Mesenchymal stem cell (in vitro differentiated cells and primary cell): ENCODE data around the gene IQUB.

Source experiments
- DNase-seq: peaks from one replicate; pipeline ENCODE4 v3.0.0-alpha.2; 2013
- H2AFZ ChIP-seq: one replicate; pipeline ENCODE4 v1.6.1; 2013; ENCODE audit warnings: low read depth, mild to moderate bottlenecking, control low read depth, inconsistent platforms, low read length, moderate library complexity
- H2AK5ac ChIP-seq: 2 replicates; pipeline ENCODE4 v1.6.1; 2013; ENCODE audit warnings: low read length, moderate library complexity, mild to moderate bottlenecking, inconsistent platforms; ENCODE audit not compliant: severe bottlenecking
- H2BK120ac ChIP-seq: one replicate; pipeline ENCODE4 v1.6.1; 2013; ENCODE audit warnings: low read depth, mild to moderate bottlenecking, inconsistent platforms, low read length, moderate library complexity
- H2BK12ac ChIP-seq, 2 experiments: one replicate each; pipeline ENCODE4 v1.6.1; 2013; ENCODE audit warnings: inconsistent platforms in 2 of 2, low read length in 2 of 2, mild to moderate bottlenecking in 2 of 2, moderate library complexity in 2 of 2, control low read depth in 1 of 2
- H2BK15ac ChIP-seq: one replicate; pipeline ENCODE4 v1.6.1; 2013; ENCODE audit warnings: mild to moderate bottlenecking, low read depth, inconsistent platforms; ENCODE audit not compliant: poor library complexity, severe bottlenecking
- H2BK5ac ChIP-seq: 2 replicates; pipeline ENCODE4 v1.6.1; 2013; ENCODE audit warnings: low read depth, mild to moderate bottlenecking, low read length, control low read depth, inconsistent platforms; ENCODE audit not compliant: poor library complexity, severe bottlenecking
- H3K14ac ChIP-seq, 2 experiments: one replicate each; pipeline ENCODE4 v1.6.1; 2013; ENCODE audit warnings: inconsistent platforms in 2 of 2, low read length in 2 of 2, control low read depth in 1 of 2, mild to moderate bottlenecking in 1 of 2, moderate library complexity in 1 of 2
- H3K18ac ChIP-seq, 2 experiments: one replicate each; pipeline ENCODE4 v1.6.1; 2013; ENCODE audit warnings: inconsistent platforms in 2 of 2, low read length in 2 of 2, control low read depth in 1 of 2, low read depth in 1 of 2, mild to moderate bottlenecking in 1 of 2
- H3K23ac ChIP-seq, 2 experiments: one replicate each; pipeline ENCODE4 v1.6.1; 2013; ENCODE audit warnings: inconsistent platforms in 2 of 2, low read length in 2 of 2, mild to moderate bottlenecking in 2 of 2, moderate library complexity in 2 of 2, control low read depth in 1 of 2
- H3K27ac ChIP-seq: 2 replicates; pipeline ENCODE4 v1.5.1; 2013; ENCODE audit warnings: mild to moderate bottlenecking, moderate library complexity, low read length, control low read depth, inconsistent platforms; ENCODE audit not compliant: poor library complexity, severe bottlenecking
- H3K27me3 ChIP-seq, 2 experiments: 2 replicates each; pipeline versions ENCODE4 v1.6.1 to v1.7.0; 2013; ENCODE audit warnings: low read length in 2 of 2, mild to moderate bottlenecking in 2 of 2, moderate library complexity in 2 of 2, control low read depth in 1 of 2, inconsistent platforms in 1 of 2; ENCODE audit not compliant: control insufficient read depth in 1 of 2, insufficient read depth in 1 of 2
- H3K36me3 ChIP-seq, 2 experiments: 2 replicates each; pipeline versions ENCODE4 v1.6.1 to v1.7.0; 2013; ENCODE audit warnings: low read length in 2 of 2, control low read depth in 1 of 2, inconsistent platforms in 1 of 2, low read depth in 1 of 2, mild to moderate bottlenecking in 1 of 2; ENCODE audit not compliant: insufficient read depth in 2 of 2, control insufficient read depth in 1 of 2
- H3K4ac ChIP-seq, 2 experiments: one replicate each; pipeline ENCODE4 v1.6.1; 2013; ENCODE audit warnings: inconsistent platforms in 2 of 2, low read length in 2 of 2, mild to moderate bottlenecking in 2 of 2, moderate library complexity in 2 of 2, control low read depth in 1 of 2, low read depth in 1 of 2
- H3K4me1 ChIP-seq: 2 replicates; pipeline ENCODE4 v1.6.1; 2013; ENCODE audit warnings: low read depth, low read length, control low read depth; ENCODE audit not compliant: control insufficient read depth, insufficient read depth
- H3K4me2 ChIP-seq: 2 replicates; pipeline ENCODE4 v1.6.1; 2013; ENCODE audit warnings: low read length, mild to moderate bottlenecking, inconsistent platforms; ENCODE audit not compliant: poor library complexity, severe bottlenecking
- H3K4me3 ChIP-seq, 2 experiments: 2 replicates each; pipeline versions ENCODE4 v1.5.1 to v1.7.0; 2013; ENCODE audit warnings: low read length in 2 of 2, mild to moderate bottlenecking in 2 of 2, control low read depth in 1 of 2, low read depth in 1 of 2; ENCODE audit not compliant: insufficient read depth in 1 of 2
- H3K79me1 ChIP-seq: replicated peaks from 2 replicates; pipeline ENCODE4 v1.6.1; 2013; ENCODE audit warnings: mild to moderate bottlenecking, control low read depth, low read length, inconsistent platforms; ENCODE audit not compliant: poor library complexity, severe bottlenecking
- H3K9ac ChIP-seq: 2 replicates; pipeline ENCODE4 v1.7.0; 2013; ENCODE audit warnings: mild to moderate bottlenecking, low read length, moderate library complexity
- H3K9me3 ChIP-seq: 2 replicates; pipeline ENCODE4 v1.7.0; 2013; ENCODE audit warnings: mild to moderate bottlenecking, low read length; ENCODE audit not compliant: control insufficient read depth
- H4K8ac ChIP-seq: one replicate; pipeline ENCODE4 v1.6.1; 2013; ENCODE audit warnings: inconsistent platforms, mild to moderate bottlenecking, low read length, moderate library complexity
- H4K91ac ChIP-seq: one replicate; pipeline ENCODE4 v1.6.1; 2013; ENCODE audit warnings: mild to moderate bottlenecking, low read length, inconsistent platforms
- WGBS: methylation state at CpG from one replicate; pipeline ENCODE4 v1.1.7; 2013; ENCODE audit warnings: mixed read lengths; 5-methylcytosine and 5-hydroxymethylcytosine counted together

IQUB gene

DNA sequence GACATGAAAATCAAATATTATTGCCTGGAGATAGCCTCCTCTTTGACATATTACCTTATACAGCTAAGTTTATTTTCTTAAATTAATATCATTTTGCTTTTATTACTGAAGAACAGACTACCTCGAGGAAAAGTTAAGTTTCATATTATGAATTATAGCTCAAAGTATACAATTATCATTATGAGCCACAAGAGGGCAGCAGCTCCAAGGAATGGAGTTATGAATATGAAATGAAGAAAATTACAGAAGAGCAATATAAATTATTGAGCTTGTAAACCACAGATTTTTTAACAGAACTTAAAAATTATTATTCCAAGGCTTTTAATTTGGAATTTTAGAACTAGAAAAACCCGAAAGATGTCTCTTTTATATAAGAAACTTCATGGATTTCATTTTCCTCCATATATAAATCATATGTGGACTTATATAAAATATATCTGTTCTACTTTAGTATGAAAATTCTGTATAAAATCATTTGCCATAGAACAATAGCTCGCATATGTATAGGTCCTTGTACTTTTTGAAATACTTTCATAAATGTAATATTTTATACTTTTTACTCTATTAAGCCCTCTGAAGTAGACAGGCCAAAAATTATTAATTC is 40.1 kb downstream of the IQUB start:
- Histone ChIP-seq H2BK12ac (no peak overlapping the region), H2BK120ac (no peak overlapping the region), H3K27ac (no peak overlapping the region), H3K4me1 (no peaks in the 10 kb centered on the region), H4K8ac (no peak overlapping the region), H2BK15ac (no peak overlapping the region), H3K4me2 (no peak overlapping the region), H3K27me3 (no peaks in the 10 kb centered on the region), H3K9me3 (peaks cover 2% of the 10 kb centered on the region), H3K4me3 (no peak overlapping the region), H2AK5ac (no peak overlapping the region), H3K14ac (no peak overlapping the region), H3K4ac (no peak overlapping the region), H2AFZ (no peak overlapping the region), H3K23ac (no peak overlapping the region), H2BK5ac (no peak overlapping the region), H3K9ac (peak overlapping the region; percentile 43), H3K18ac (no peak overlapping the region), H3K36me3 (no peaks in the 10 kb centered on the region), H4K91ac (no peak overlapping the region), H3K79me1 (no peaks in the 10 kb centered on the region)
- WGBS, result no CpG with 5 or more reads among the region's 3 CpGs
- peak; percentile 35 for DNase-seq

DNA sequence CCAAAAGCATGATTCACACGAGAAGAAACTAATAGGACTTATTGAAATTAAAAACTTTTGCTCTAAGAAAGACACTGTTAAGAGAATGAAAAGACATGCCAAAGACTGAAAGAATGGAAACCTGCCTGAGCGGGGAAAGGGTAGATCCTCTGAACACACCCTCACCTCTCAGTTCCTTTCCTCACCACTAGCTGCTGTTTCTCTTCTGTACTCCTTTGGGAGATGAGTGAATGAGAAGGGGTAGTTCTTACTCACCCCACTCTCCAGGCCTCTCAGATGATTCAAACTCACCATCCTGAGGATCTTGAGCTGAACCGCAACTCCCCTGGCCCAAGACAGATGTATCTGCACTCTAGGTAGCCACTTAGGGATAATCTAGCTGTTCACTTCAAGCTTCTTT is 41.9 kb downstream of the IQUB start:
- no peak overlapping the region for H3K4ac ChIP-seq
- no peak overlapping the region for H2BK15ac ChIP-seq
- H3K9ac ChIP-seq, result peak overlapping the region; percentile 31
- H2BK120ac ChIP-seq, result no peak overlapping the region
- no peaks in the 10 kb centered on the region for H3K4me1 ChIP-seq
- H2AK5ac ChIP-seq, result no peak overlapping the region
- H2BK5ac ChIP-seq, result no peak overlapping the region
- no peak overlapping the region for H4K8ac ChIP-seq
- no peaks in the 10 kb centered on the region for H3K79me1 ChIP-seq
- 93% methylated on average over 2 of the region's 3 CpGs for WGBS
- H3K27ac ChIP-seq, result no peak overlapping the region
- no peak overlapping the region for H2AFZ ChIP-seq
- no peaks in the 10 kb centered on the region for H3K36me3 ChIP-seq
- no peaks in the 10 kb centered on the region for H3K27me3 ChIP-seq
- no peak overlapping the region for H2BK12ac ChIP-seq
- no peak overlapping the region for H3K18ac ChIP-seq
- no peak overlapping the region for H3K4me2 ChIP-seq
- no peak overlapping the region for H3K4me3 ChIP-seq
- H3K9me3 ChIP-seq, result peaks cover 2% of the 10 kb centered on the region
- H3K23ac ChIP-seq, result no peak overlapping the region
- no peak for DNase-seq
- no peak overlapping the region for H4K91ac ChIP-seq
- H3K14ac ChIP-seq, result no peak overlapping the region

DNA sequence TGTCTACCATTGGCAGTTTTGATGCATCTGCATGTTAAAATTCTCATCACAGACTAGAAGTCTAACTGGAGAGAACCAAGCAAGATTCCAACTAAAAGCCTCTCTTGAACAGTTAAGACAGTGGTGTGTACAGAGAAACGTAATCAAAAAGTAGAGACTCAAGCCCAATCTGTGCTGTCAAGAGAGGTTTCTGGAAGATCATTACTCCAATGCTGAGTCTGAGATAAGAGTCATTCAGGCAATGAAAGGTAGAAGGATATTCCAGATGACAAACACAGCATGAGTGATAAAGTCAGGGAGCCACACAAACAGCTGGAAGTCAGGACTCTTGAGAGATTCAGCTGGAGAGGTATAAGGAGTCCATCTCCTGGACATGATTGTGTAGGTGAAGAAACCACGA is 48.7 kb downstream of the IQUB start:
- Histone ChIP-seq H3K79me1 (no peaks in the 10 kb centered on the region), H3K4me1 (no peaks in the 10 kb centered on the region), H3K23ac (no peak overlapping the region), H4K8ac (no peak overlapping the region), H2BK5ac (no peak overlapping the region), H2AK5ac (no peak overlapping the region), H3K18ac (no peak overlapping the region), H3K9ac (no peak overlapping the region), H2BK12ac (no peak overlapping the region), H3K27me3 (no peaks in the 10 kb centered on the region), H3K27ac (no peak overlapping the region), H3K4ac (no peak overlapping the region), H3K9me3 (peaks cover 2% of the 10 kb centered on the region), H3K14ac (no peak overlapping the region), H4K91ac (no peak overlapping the region), H2BK15ac (no peak overlapping the region), H2AFZ (no peak overlapping the region), H3K4me3 (no peak overlapping the region), H2BK120ac (no peak overlapping the region), H3K36me3 (no peaks in the 10 kb centered on the region), H3K4me2 (no peak overlapping the region)
- WGBS, result 97% methylated on average over 2 of the region's 2 CpGs
- no peak for DNase-seq

DNA sequence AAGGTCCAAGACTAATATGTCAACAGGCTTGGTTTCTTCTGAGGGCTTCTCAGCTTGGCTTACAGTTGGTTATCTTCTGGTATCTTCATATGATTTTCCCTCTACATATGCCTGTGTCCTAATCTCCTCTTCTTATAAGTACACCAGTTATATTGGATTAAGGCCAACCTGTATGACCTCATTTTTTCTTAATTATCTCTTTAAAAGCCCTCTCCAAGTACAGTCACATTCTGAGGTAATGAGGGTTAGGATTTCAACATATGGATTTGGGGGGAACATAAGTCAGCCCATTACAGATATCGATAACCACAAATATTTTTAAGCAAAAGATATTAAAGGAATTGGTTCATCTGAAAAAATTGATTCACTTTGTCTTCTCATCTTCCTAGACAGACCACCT is 49.2 kb downstream of the IQUB start:
- no CpG with 5 or more reads among the region's 1 CpG for WGBS
- Histone ChIP-seq H3K79me1 (no peaks in the 10 kb centered on the region), H4K91ac (no peak overlapping the region), H3K14ac (no peak overlapping the region), H3K23ac (no peak overlapping the region), H3K27me3 (no peaks in the 10 kb centered on the region), H2BK15ac (no peak overlapping the region), H4K8ac (no peak overlapping the region), H3K36me3 (no peaks in the 10 kb centered on the region), H2BK12ac (no peak overlapping the region), H2AK5ac (no peak overlapping the region), H3K27ac (no peak overlapping the region), H3K4me3 (no peak overlapping the region), H3K9ac (no peak overlapping the region), H2AFZ (no peak overlapping the region), H3K18ac (no peak overlapping the region), H2BK5ac (no peak overlapping the region), H2BK120ac (no peak overlapping the region), H3K9me3 (peaks cover 2% of the 10 kb centered on the region), H3K4ac (no peak overlapping the region), H3K4me1 (no peaks in the 10 kb centered on the region), H3K4me2 (no peak overlapping the region)
- DNase-seq, result no peak
